WTC11 (cell line): ENCODE results near the gene TNS2. TPM values are rescaled to one million over a fixed set of nuclear protein-coding genes. Genes with fewer than 3 reads are reported as not detected.

Experiments
- ATAC-seq: fragments of 200-7000 bp; cut with Tn5 transposase; 2 replicates; pipeline ENCODE4 v1.10.0; 2021; ENCODE audit warnings: mild to moderate bottlenecking, moderate library complexity
- CTCF ChIA-PET: fragments of 300-600 bp; sonication (Branson Sonifier 250); formaldehyde crosslinking; loops from one replicate; lab custom pipeline; 2021; ENCODE audit warnings: antibody characterized with exemption; lab: Charles Lee
- POLR2A ChIA-PET: fragments of 350-600 bp; sonication (Branson Sonifier 250); formaldehyde crosslinking; loops from one replicate; lab custom pipeline; 2021; ENCODE audit warnings: antibody characterized with exemption; lab: Charles Lee
- DNase-seq: peaks from one replicate; pipeline ENCODE4 v3.0.0; 2021; ENCODE audit warnings: low spot score
- H3K27ac Mint-ChIP-seq: 2 replicates; pipeline ENCODE4 v1.8.0; 2021; ENCODE audit warnings: mixed read lengths
- H3K27me3 Mint-ChIP-seq: 2 replicates; pipeline ENCODE4 v1.8.0; 2021; ENCODE audit warnings: low read depth, mild to moderate bottlenecking, moderate library complexity, mixed read lengths
- H3K36me3 Mint-ChIP-seq: 2 replicates; pipeline ENCODE4 v1.8.0; 2021; ENCODE audit warnings: mixed read lengths
- H3K4me1 Mint-ChIP-seq: 2 replicates; pipeline ENCODE4 v1.8.0; 2022; ENCODE audit warnings: mixed read lengths
- H3K4me3 Mint-ChIP-seq: 2 replicates; pipeline ENCODE4 v1.8.0; 2021; ENCODE audit warnings: mild to moderate bottlenecking, moderate library complexity, mixed read lengths
- H3K9me3 Mint-ChIP-seq: 2 replicates; pipeline ENCODE4 v1.8.0; 2021; ENCODE audit warnings: mixed read lengths
- ARID4B ChIP-seq: sonication (generic); formaldehyde crosslinking; IDR thresholded peaks from 2 replicates; pipeline ENCODE4 v1.8.0; 2023; ENCODE audit warnings: missing genetic modification reagents, mild to moderate bottlenecking, borderline replicate concordance
- ATF2 ChIP-seq: sonication (generic); formaldehyde crosslinking; IDR thresholded peaks from 2 replicates; pipeline ENCODE4 v1.8.1; 2022; ENCODE audit warnings: low read depth, missing genetic modification reagents, borderline replicate concordance
- FOXK1 ChIP-seq: sonication (generic); formaldehyde crosslinking; IDR thresholded peaks from 2 replicates; pipeline ENCODE4 v1.8.0; 2022; ENCODE audit warnings: mild to moderate bottlenecking, moderate library complexity, missing genetic modification reagents
- FOXP4 ChIP-seq: sonication (generic); formaldehyde crosslinking; IDR thresholded peaks from 2 replicates; pipeline ENCODE4 v1.8.0; 2022; ENCODE audit warnings: mild to moderate bottlenecking, missing genetic modification reagents
- KAT7 ChIP-seq: sonication (generic); formaldehyde crosslinking; IDR thresholded peaks from 2 replicates; pipeline ENCODE4 v1.8.1; 2023; ENCODE audit warnings: missing genetic modification reagents, mild to moderate bottlenecking, borderline replicate concordance
- NR2C2 ChIP-seq: sonication (generic); formaldehyde crosslinking; IDR thresholded peaks from 2 replicates; pipeline ENCODE4 v1.8.0; 2022; ENCODE audit warnings: mild to moderate bottlenecking, missing genetic modification reagents
- STAT6 ChIP-seq: sonication (generic); formaldehyde crosslinking; conservative IDR thresholded peaks from 2 replicates; pipeline ENCODE4 v1.8.1; 2023; ENCODE audit warnings: mild to moderate bottlenecking, low read depth, missing genetic modification reagents, moderate library complexity
- TEAD4 ChIP-seq: sonication (generic); formaldehyde crosslinking; IDR thresholded peaks from 2 replicates; pipeline ENCODE4 v1.8.0; 2022; ENCODE audit warnings: mild to moderate bottlenecking, missing genetic modification reagents
- ZMAT4 ChIP-seq: fragments of 250-450 bp; sonication (Bioruptor Pico); IDR thresholded peaks from 2 replicates; pipeline ENCODE4 v1.9.0; 2021; ENCODE audit warnings: mild to moderate bottlenecking
- ZNF219 ChIP-seq: sonication (generic); formaldehyde crosslinking; IDR thresholded peaks from 2 replicates; pipeline ENCODE4 v1.8.0; 2023; ENCODE audit warnings: missing genetic modification reagents, mild to moderate bottlenecking, borderline replicate concordance
- ZNF317 ChIP-seq: sonication (generic); formaldehyde crosslinking; IDR thresholded peaks from 2 replicates; pipeline ENCODE4 v1.8.1; 2023; ENCODE audit warnings: low read depth, mild to moderate bottlenecking, moderate library complexity, missing genetic modification reagents, borderline replicate concordance
- ZSCAN18 ChIP-seq: fragments of 250-450 bp; sonication (Bioruptor Pico); IDR thresholded peaks from 2 replicates; pipeline ENCODE4 v2.1.2; 2022; ENCODE audit warnings: mild to moderate bottlenecking, moderate library complexity
- total RNA-seq: library from RNA; stranded (reverse); gene quantifications from 3 replicates; pipeline ENCODE4 v1.2.3, GENCODE V29; 2021

TNS2 gene
- total RNA-seq, 1 experiment from 2014 or later = 7.7 TPM

GRCh38 chr12:53051881-53052412 is 2.1 kb downstream of the TNS2 start (continued):
- TF ChIP-seq FOXP4 (CRISPR knock-in tag) (no peak), ARID4B (CRISPR knock-in tag) (no peak)

- no peak for TF ChIP-seq NR2C2 (CRISPR knock-in tag)
- TF ChIP-seq ZNF219 (CRISPR knock-in tag) = no peak
- no peak for TF ChIP-seq FOXP4 (CRISPR knock-in tag)
- TF ChIP-seq ZNF317 (CRISPR knock-in tag) = no peak
- no peak for TF ChIP-seq ATF2 (CRISPR knock-in tag)
- Mint-ChIP-seq H3K4me1 (peaks cover 46% of the 10 kb centered on the region), H3K4me3 (no peak overlapping the region), H3K9me3 (no peaks in the 10 kb centered on the region), H3K27ac (no peak overlapping the region), H3K36me3 (peaks cover 7% of the 10 kb centered on the region), H3K27me3 (peaks cover 28% of the 10 kb centered on the region)
- no peak for DNase-seq
- no peak for ATAC-seq
- CTCF ChIA-PET = interaction anchor here (1.2 to 5.6 kb wide), 13 partner anchors 8 to 173 kb away, joined by 3 to 151 read pairs (median 22); partner anchors contain the start of genes CSAD, SPRYD3 and ZNF740
- POLR2A ChIA-PET = interaction anchor here (0.6 kb wide), 1 partner anchor 314 kb away, joined by 4 read pairs; no protein-coding TSS in a partner anchor
These were observed 2.8 kb downstream of the TNS2 start for GRCh38 chr12:53052419-53053217.

- ATAC-seq (peak; percentile 59), DNase-seq (peak; percentile 91)
- H3K27ac Mint-ChIP-seq = peak overlapping the region; percentile 98
- H3K36me3 Mint-ChIP-seq = peaks cover 7% of the 10 kb centered on the region
- CTCF ChIA-PET = interaction anchor here (0.6 to 5.6 kb wide), 40 partner anchors 10 to 1387 kb away, joined by 3 to 151 read pairs (median 4); partner anchors contain the start of genes AAAS, CSAD, EIF4B and IGFBP6
- POLR2A ChIA-PET = interaction anchor here (0.6 to 1.9 kb wide), 3 partner anchors 12 to 313 kb away, joined by 4 to 10 read pairs (median 4); partner anchors contain the start of gene EIF4B
- peak overlapping the region; percentile 94 for H3K4me3 Mint-ChIP-seq
- H3K9me3 Mint-ChIP-seq = no peaks in the 10 kb centered on the region
- H3K4me1 Mint-ChIP-seq = peaks cover 39% of the 10 kb centered on the region
- peaks cover 36% of the 10 kb centered on the region for H3K27me3 Mint-ChIP-seq
- TF ChIP-seq ZMAT4 (CRISPR knock-in tag) (no peak), KAT7 (CRISPR knock-in tag) (no peak), TEAD4 (CRISPR knock-in tag) (no peak), ZSCAN18 (CRISPR knock-in tag) (no peak), STAT6 (CRISPR knock-in tag) (no peak), FOXK1 (CRISPR knock-in tag) (0 out of 2 replicates have a peak, but pooled peaks have one; percentile 42)
These were observed 3.6 kb downstream of the TNS2 start for GRCh38 chr12:53053218-53054111.
